Measurements from ENCODE around the gene MYO3B.

Gene MYO3B

GRCh38 chr2:170566138-170566537, 388.2 kb downstream of the MYO3B start:
- Histone ChIP-seq H3K4me3 (ENCODE audit: low read length) (no peak overlapping the region), H3K4ac (ENCODE audit: low read depth, low read length) (no peak overlapping the region), H3K9ac (ENCODE audit: low read length) (no peak overlapping the region), H3K79me1 (ENCODE audit: low read length) (no peaks in the 10 kb centered on the region), H2AK5ac (ENCODE audit: low read length) (no peak overlapping the region), H3K79me2 (ENCODE audit: control insufficient read depth, insufficient read depth, low read length) (no peaks in the 10 kb centered on the region), H3K56ac (ENCODE audit: low read length) (no peak overlapping the region), H3K27me3 (ENCODE audit: insufficient read depth, low read length, poor library complexity) (no peaks in the 10 kb centered on the region), H3K4me1 (ENCODE audit: control insufficient read depth, low read depth, low read length) (no peaks in the 10 kb centered on the region), H3K4me2 (ENCODE audit: low read length) (no peak overlapping the region), H2BK120ac (ENCODE audit: low read depth, low read length) (no peak overlapping the region), H4K8ac (ENCODE audit: low read depth, low read length) (no peak overlapping the region), H3K36me3 (ENCODE audit: control insufficient read depth, insufficient read depth, low read length) (no peaks in the 10 kb centered on the region), H3K27ac (ENCODE audit: low read depth, low read length) (no peak overlapping the region), H3K23ac (ENCODE audit: low read length) (no peak overlapping the region), H2BK5ac (ENCODE audit: low read length) (no peak overlapping the region), H2BK15ac (replicated peaks; ENCODE audit: low read depth) (no peak overlapping the region), H4K5ac (ENCODE audit: low read length) (no peak overlapping the region), H3K18ac (ENCODE audit: low read length) (no peak overlapping the region)
- no peak for DNase-seq
- WGBS (ENCODE audit: extremely low coverage, insufficient coverage, low lambda C conversion rate): 100% methylated on average over 1 of the region's 1 CpG

GRCh38 chr2:170567429-170567828, 389.5 kb downstream of the MYO3B start:
- Histone ChIP-seq H3K18ac (ENCODE audit: low read length) (no peak overlapping the region), H2BK120ac (ENCODE audit: low read depth, low read length) (no peak overlapping the region), H3K56ac (ENCODE audit: low read length) (no peak overlapping the region), H3K79me1 (ENCODE audit: low read length) (no peaks in the 10 kb centered on the region), H2AK5ac (ENCODE audit: low read length) (no peak overlapping the region), H3K23ac (ENCODE audit: low read length) (no peak overlapping the region), H3K27me3 (ENCODE audit: insufficient read depth, low read length, poor library complexity) (no peaks in the 10 kb centered on the region), H3K36me3 (ENCODE audit: control insufficient read depth, insufficient read depth, low read length) (no peaks in the 10 kb centered on the region), H4K8ac (ENCODE audit: low read depth, low read length) (no peak overlapping the region), H3K79me2 (ENCODE audit: control insufficient read depth, insufficient read depth, low read length) (no peaks in the 10 kb centered on the region), H3K4me3 (ENCODE audit: low read length) (no peak overlapping the region), H3K4me2 (ENCODE audit: low read length) (no peak overlapping the region), H2BK5ac (ENCODE audit: low read length) (no peak overlapping the region), H3K4ac (ENCODE audit: low read depth, low read length) (no peak overlapping the region), H3K9ac (ENCODE audit: low read length) (no peak overlapping the region), H2BK15ac (replicated peaks; ENCODE audit: low read depth) (no peak overlapping the region), H3K27ac (ENCODE audit: low read depth, low read length) (no peak overlapping the region), H4K5ac (ENCODE audit: low read length) (no peak overlapping the region), H3K4me1 (ENCODE audit: control insufficient read depth, low read depth, low read length) (no peaks in the 10 kb centered on the region)
- WGBS (ENCODE audit: extremely low coverage, insufficient coverage, low lambda C conversion rate): no CpG with 5 or more reads among the region's 2 CpGs
- no peak for DNase-seq

- H3K23ac ChIP-seq (ENCODE audit: low read length): no peak overlapping the region
- H2AK5ac ChIP-seq (ENCODE audit: low read length): no peak overlapping the region
- no peak overlapping the region for H4K8ac ChIP-seq (ENCODE audit: low read depth, low read length)
- no peak overlapping the region for H3K27ac ChIP-seq (ENCODE audit: low read depth, low read length)
- no peak for DNase-seq
- H3K79me2 ChIP-seq (ENCODE audit: control insufficient read depth, insufficient read depth, low read length): no peaks in the 10 kb centered on the region
- H3K4me2 ChIP-seq (ENCODE audit: low read length): no peak overlapping the region
- H4K5ac ChIP-seq (ENCODE audit: low read length): no peak overlapping the region
- no peak overlapping the region for H3K9ac ChIP-seq (ENCODE audit: low read length)
- H3K4me1 ChIP-seq (ENCODE audit: control insufficient read depth, low read depth, low read length): no peaks in the 10 kb centered on the region
- H2BK15ac ChIP-seq (replicated peaks; ENCODE audit: low read depth): no peak overlapping the region
- no peaks in the 10 kb centered on the region for H3K27me3 ChIP-seq (ENCODE audit: insufficient read depth, low read length, poor library complexity)
- no peak overlapping the region for H3K18ac ChIP-seq (ENCODE audit: low read length)
- no CpG with 5 or more reads among the region's 2 CpGs for WGBS (ENCODE audit: extremely low coverage, insufficient coverage, low lambda C conversion rate)
- H2BK5ac ChIP-seq (ENCODE audit: low read length): no peak overlapping the region
- H3K56ac ChIP-seq (ENCODE audit: low read length): no peak overlapping the region
- no peaks in the 10 kb centered on the region for H3K79me1 ChIP-seq (ENCODE audit: low read length)
- H3K36me3 ChIP-seq (ENCODE audit: control insufficient read depth, insufficient read depth, low read length): no peaks in the 10 kb centered on the region
- H3K4ac ChIP-seq (ENCODE audit: low read depth, low read length): no peak overlapping the region
- no peak overlapping the region for H2BK120ac ChIP-seq (ENCODE audit: low read depth, low read length)
- H3K4me3 ChIP-seq (ENCODE audit: low read length): no peak overlapping the region
Measured at GRCh38 chr2:170568511-170568910, 390.6 kb downstream of the MYO3B start.

- Histone ChIP-seq H2BK5ac (ENCODE audit: low read length) (no peak overlapping the region), H3K4me3 (ENCODE audit: low read length) (no peak overlapping the region), H3K27me3 (ENCODE audit: insufficient read depth, low read length, poor library complexity) (no peaks in the 10 kb centered on the region), H3K4me1 (ENCODE audit: control insufficient read depth, low read depth, low read length) (no peaks in the 10 kb centered on the region), H3K27ac (ENCODE audit: low read depth, low read length) (no peak overlapping the region), H3K36me3 (ENCODE audit: control insufficient read depth, insufficient read depth, low read length) (no peaks in the 10 kb centered on the region), H2BK15ac (replicated peaks; ENCODE audit: low read depth) (no peak overlapping the region), H3K9ac (ENCODE audit: low read length) (no peak overlapping the region), H3K56ac (ENCODE audit: low read length) (no peak overlapping the region), H3K23ac (ENCODE audit: low read length) (no peak overlapping the region), H2AK5ac (ENCODE audit: low read length) (no peak overlapping the region), H2BK120ac (ENCODE audit: low read depth, low read length) (no peak overlapping the region), H3K79me1 (ENCODE audit: low read length) (no peaks in the 10 kb centered on the region), H4K5ac (ENCODE audit: low read length) (no peak overlapping the region), H3K79me2 (ENCODE audit: control insufficient read depth, insufficient read depth, low read length) (no peaks in the 10 kb centered on the region), H4K8ac (ENCODE audit: low read depth, low read length) (no peak overlapping the region), H3K4ac (ENCODE audit: low read depth, low read length) (no peak overlapping the region), H3K4me2 (ENCODE audit: low read length) (no peak overlapping the region), H3K18ac (ENCODE audit: low read length) (no peak overlapping the region)
- DNase-seq: no peak
- no CpG with 5 or more reads among the region's 1 CpG for WGBS (ENCODE audit: extremely low coverage, insufficient coverage, low lambda C conversion rate)
Measured at GRCh38 chr2:170571612-170572011, 393.7 kb downstream of the MYO3B start.

- H2BK15ac ChIP-seq (replicated peaks; ENCODE audit: low read depth): no peak overlapping the region
- H3K4me3 ChIP-seq (ENCODE audit: low read length): no peak overlapping the region
- no peak overlapping the region for H3K23ac ChIP-seq (ENCODE audit: low read length)
- no peak overlapping the region for H3K56ac ChIP-seq (ENCODE audit: low read length)
- no peaks in the 10 kb centered on the region for H3K79me1 ChIP-seq (ENCODE audit: low read length)
- H3K79me2 ChIP-seq (ENCODE audit: control insufficient read depth, insufficient read depth, low read length): no peaks in the 10 kb centered on the region
- H4K5ac ChIP-seq (ENCODE audit: low read length): no peak overlapping the region
- no peak overlapping the region for H2BK5ac ChIP-seq (ENCODE audit: low read length)
- no peak for DNase-seq
- no peaks in the 10 kb centered on the region for H3K27me3 ChIP-seq (ENCODE audit: insufficient read depth, low read length, poor library complexity)
- no peaks in the 10 kb centered on the region for H3K36me3 ChIP-seq (ENCODE audit: control insufficient read depth, insufficient read depth, low read length)
- no peak overlapping the region for H3K9ac ChIP-seq (ENCODE audit: low read length)
- H2AK5ac ChIP-seq (ENCODE audit: low read length): no peak overlapping the region
- H2BK120ac ChIP-seq (ENCODE audit: low read depth, low read length): no peak overlapping the region
- no peak overlapping the region for H3K27ac ChIP-seq (ENCODE audit: low read depth, low read length)
- H3K4ac ChIP-seq (ENCODE audit: low read depth, low read length): no peak overlapping the region
- no peak overlapping the region for H3K4me2 ChIP-seq (ENCODE audit: low read length)
- no CpG with 5 or more reads among the region's 1 CpG for WGBS (ENCODE audit: extremely low coverage, insufficient coverage, low lambda C conversion rate)
- H3K4me1 ChIP-seq (ENCODE audit: control insufficient read depth, low read depth, low read length): no peaks in the 10 kb centered on the region
- no peak overlapping the region for H3K18ac ChIP-seq (ENCODE audit: low read length)
- H4K8ac ChIP-seq (ENCODE audit: low read depth, low read length): no peak overlapping the region
Measured at GRCh38 chr2:170573671-170574070, 395.7 kb downstream of the MYO3B start.

- Histone ChIP-seq H3K27me3 (ENCODE audit: insufficient read depth, low read length, poor library complexity) (no peaks in the 10 kb centered on the region), H3K79me2 (ENCODE audit: control insufficient read depth, insufficient read depth, low read length) (no peaks in the 10 kb centered on the region), H3K4ac (ENCODE audit: low read depth, low read length) (no peak overlapping the region), H2BK120ac (ENCODE audit: low read depth, low read length) (no peak overlapping the region), H4K5ac (ENCODE audit: low read length) (no peak overlapping the region), H3K23ac (ENCODE audit: low read length) (no peak overlapping the region), H2BK5ac (ENCODE audit: low read length) (no peak overlapping the region), H3K56ac (ENCODE audit: low read length) (no peak overlapping the region), H3K9ac (ENCODE audit: low read length) (no peak overlapping the region), H3K4me3 (ENCODE audit: low read length) (no peak overlapping the region), H3K4me2 (ENCODE audit: low read length) (no peak overlapping the region), H3K4me1 (ENCODE audit: control insufficient read depth, low read depth, low read length) (no peaks in the 10 kb centered on the region), H2BK15ac (replicated peaks; ENCODE audit: low read depth) (no peak overlapping the region), H3K36me3 (ENCODE audit: control insufficient read depth, insufficient read depth, low read length) (no peaks in the 10 kb centered on the region), H2AK5ac (ENCODE audit: low read length) (no peak overlapping the region), H3K79me1 (ENCODE audit: low read length) (no peaks in the 10 kb centered on the region), H3K18ac (ENCODE audit: low read length) (no peak overlapping the region), H4K8ac (ENCODE audit: low read depth, low read length) (no peak overlapping the region), H3K27ac (ENCODE audit: low read depth, low read length) (no peak overlapping the region)
- no peak for DNase-seq
- WGBS (ENCODE audit: extremely low coverage, insufficient coverage, low lambda C conversion rate): no CpG with 5 or more reads among the region's 7 CpGs
Measured at GRCh38 chr2:170576296-170576695, 398.3 kb downstream of the MYO3B start.
